GM13976 (cell line): ENCODE data around the gene WNK2.

Experiments used
- DNase-seq: peaks from one replicate; pipeline ENCODE4 v3.0.0; 2012; ENCODE audit warnings: low spot score
- in situ Hi-C: fragments of 300-500 bp; cut with MboI; formaldehyde crosslinking; loops from one replicate; pipeline ENCODE4 v1.12.0; 2022; ENCODE audit warnings: low sequenced_read_pairs, mixed read lengths, inconsistent platforms; ENCODE audit not compliant: unreplicated experiment
- TF ChIP-seq, protein P1 (sequence below): IDR thresholded peaks from 2 replicates; pipeline ENCODE4 v1.5.1; 2012; ENCODE audit warnings: borderline replicate concordance, mild to moderate bottlenecking; ENCODE audit not compliant: insufficient read depth; ENCODE audit errors: extremely low read depth, missing control alignments, control extremely low read depth

WNK2 gene

DNA sequence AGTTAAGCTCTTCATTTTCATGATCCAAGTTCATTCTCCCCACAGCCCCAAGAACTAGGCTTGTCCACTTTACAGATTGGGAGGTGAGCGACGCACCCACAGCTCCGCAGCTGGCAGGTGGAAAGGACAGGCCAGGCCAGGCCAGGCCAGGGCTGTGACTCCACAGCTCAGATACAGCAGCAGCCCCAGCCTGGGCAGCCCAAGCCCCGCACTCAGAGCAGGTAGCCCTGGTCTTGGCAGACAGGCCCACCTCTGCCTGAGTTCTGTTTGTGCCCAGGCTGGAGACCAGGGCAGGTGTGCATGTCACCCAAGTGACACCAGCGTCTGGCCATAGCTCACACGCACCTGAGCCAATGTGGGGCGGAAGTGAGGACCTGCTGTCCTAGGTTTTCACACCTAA is 124.7 kb downstream of the WNK2 start:
- in situ Hi-C loops = no loop called here
- DNase-seq = no peak
- TF ChIP-seq, protein P1, sequence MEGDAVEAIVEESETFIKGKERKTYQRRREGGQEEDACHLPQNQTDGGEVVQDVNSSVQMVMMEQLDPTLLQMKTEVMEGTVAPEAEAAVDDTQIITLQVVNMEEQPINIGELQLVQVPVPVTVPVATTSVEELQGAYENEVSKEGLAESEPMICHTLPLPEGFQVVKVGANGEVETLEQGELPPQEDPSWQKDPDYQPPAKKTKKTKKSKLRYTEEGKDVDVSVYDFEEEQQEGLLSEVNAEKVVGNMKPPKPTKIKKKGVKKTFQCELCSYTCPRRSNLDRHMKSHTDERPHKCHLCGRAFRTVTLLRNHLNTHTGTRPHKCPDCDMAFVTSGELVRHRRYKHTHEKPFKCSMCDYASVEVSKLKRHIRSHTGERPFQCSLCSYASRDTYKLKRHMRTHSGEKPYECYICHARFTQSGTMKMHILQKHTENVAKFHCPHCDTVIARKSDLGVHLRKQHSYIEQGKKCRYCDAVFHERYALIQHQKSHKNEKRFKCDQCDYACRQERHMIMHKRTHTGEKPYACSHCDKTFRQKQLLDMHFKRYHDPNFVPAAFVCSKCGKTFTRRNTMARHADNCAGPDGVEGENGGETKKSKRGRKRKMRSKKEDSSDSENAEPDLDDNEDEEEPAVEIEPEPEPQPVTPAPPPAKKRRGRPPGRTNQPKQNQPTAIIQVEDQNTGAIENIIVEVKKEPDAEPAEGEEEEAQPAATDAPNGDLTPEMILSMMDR = no peak

DNA sequence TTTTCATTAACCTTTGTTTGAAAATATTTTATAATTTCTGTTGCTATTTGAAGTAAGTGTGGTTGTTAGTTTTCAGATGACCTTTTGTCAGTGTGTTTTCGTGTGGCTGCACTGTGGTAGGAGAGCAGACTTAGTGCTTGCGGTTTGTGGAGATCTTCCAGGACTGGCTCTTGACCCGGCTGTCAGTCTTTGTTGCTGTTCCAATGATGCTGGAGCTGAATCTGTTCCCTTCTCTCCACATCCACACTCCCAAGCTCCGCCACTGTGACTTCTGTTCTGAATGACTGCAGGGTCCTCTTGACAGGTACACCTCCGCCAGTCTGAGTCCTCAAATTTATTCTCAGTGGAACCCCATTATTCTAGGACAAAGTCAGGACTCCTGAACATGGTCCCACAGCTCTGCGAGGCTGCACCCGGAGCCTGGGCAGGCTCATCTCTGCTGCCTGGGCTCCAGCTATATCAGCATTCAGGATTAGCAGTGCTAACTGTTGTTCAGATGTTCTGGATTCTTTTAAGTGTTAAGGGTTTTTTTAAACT is 126.0 kb downstream of the WNK2 start:
- TF ChIP-seq, protein P1 = no peak
- in situ Hi-C loops = no loop called here
- DNase-seq = no peak

DNA sequence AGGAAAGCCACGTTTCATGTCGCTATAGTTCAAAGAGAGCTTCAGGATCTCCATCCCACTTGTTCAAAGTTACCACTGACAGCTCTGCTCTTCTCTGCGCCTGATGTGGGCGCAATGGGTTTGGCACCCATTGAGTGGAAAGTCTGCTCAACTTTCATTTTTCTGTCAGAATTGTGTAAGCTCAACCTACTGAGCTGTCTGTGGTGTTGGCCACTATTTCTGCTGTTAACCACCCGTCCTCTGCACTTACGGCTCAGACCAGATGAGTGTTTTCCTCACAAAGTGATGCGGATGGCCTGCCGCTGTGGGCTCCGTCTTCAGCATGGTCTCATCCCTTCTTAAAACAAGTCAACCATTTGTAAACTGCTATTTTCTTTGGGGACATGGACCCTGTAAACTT is 131.2 kb downstream of the WNK2 start:
- TF ChIP-seq, protein P1 = no peak
- in situ Hi-C loops = no loop called here
- no peak for DNase-seq

DNA sequence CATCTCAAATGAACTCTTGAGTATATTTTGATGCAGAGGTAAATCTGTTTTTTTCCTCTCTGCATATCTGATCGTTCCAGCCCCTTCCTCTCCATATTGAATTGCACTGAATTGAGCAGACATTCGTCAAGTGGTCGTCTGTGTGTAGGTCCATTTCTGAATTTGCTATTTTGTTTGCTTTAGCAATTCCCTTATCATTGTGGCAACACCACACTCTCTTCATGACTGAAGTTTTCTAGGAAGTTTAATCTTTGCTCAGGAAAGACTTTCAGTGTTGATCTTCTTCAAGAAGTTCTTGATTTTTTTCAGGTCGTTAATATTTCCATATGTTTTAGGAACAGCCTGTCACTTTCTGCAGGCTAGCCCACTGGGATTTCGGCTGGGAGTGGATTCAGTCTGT is 132.0 kb downstream of the WNK2 start:
- TF ChIP-seq, protein P1 = no peak
- in situ Hi-C loops = no loop called here
- no peak for DNase-seq

DNA sequence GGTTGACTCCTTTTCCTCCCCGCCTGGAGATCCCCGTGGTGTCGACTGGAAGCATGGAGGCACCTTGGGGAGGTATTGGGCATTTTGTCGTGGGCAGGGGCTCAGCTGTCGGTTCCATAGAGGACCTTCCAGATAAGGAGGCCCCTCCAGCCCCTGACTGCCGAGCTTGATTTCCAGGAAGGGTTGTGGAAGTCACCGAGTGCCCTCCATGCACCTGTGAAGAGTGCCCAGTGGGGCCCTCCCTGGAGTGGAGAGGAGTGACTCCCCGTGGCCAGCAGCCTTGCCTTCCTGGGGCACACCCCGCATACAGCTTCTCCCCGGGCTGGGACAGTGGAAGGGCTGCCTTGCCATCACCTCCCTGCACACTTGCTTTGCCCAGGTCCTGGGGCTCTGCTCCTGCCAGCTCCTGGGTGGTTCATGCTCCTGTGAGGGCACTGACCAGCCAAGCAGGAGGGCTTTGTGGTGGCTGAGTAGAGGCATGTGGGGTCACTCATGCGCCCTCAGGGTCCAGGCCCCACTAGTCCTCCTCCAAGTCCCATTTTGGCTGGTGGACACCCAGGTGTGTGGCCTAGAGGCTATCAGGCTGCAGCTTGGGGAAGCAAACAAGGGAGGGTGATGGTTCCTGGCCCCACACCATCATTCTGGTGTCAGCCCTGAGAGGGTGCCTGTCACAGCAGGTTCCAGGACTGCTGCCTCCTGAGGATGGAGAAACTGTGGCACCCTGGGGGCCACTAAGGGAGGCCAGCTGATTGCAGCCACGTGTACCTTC is 133.0 kb downstream of the WNK2 start:
- TF ChIP-seq, protein P1 = no peak
- in situ Hi-C loops = no loop called here

DNA sequence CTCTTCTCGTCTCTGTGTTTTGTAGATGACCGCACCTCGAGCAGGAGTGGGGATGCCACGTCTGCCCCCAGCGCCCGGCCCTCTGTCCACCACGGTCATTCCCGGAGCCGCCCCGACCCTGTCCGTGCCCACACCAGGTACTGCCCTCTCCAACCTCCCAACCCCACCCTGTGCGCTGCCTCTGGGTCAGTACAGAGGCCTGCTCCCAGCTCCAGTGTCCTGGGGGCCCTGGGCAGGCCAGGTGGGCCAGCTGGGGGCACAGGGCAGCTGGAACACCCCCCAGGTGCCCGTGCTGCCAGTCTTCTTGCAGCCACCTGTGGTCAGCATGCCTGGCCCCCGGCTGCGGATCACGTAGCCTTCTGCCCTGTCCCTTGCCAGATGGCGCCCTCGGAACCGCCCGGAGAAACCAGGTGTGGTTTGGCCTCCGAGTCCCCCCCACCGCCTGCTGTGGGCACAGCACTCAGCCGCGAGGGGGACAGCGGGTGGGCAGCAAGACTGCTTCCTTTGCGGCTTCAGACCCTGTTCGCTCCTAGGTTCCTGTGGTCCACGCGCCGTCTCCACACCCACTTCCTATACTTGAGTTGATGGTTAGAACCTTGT is 133.7 kb downstream of the WNK2 start:
- no peak for DNase-seq
- TF ChIP-seq, protein P1 = no peak
- in situ Hi-C loops = no loop called here

More for the DNA sequence above, 133.0 kb downstream of the WNK2 start:
- no peak for DNase-seq

DNA sequence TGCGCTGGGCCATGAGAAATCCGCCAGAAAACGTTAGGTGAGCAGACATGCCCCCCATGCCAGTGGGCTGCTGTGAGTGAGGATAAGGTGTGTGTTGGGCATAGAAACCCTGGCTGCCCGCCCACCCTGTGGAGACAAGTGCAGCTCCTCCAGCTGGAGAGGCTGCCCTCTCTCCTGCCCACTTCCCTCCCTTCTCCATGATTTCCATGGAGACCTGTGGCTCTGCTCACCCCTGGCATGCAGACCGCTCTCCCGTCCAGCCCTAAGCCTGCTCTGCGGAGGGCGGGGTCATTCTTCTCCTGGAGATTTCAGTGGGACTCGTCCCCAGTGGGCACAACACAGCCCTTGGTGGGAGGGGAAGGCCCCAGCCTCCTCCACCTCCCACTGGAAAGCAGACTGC is 134.5 kb downstream of the WNK2 start:
- in situ Hi-C loops = no loop called here
- DNase-seq = no peak
- TF ChIP-seq, protein P1 = no peak
